Breast epithelium (tissue), 4 donors: Measurements from ENCODE around the gene DBX2. TPM values are rescaled to one million over a fixed set of nuclear protein-coding genes. Genes with fewer than 3 reads are reported as not detected.

Experiments used
- DNase-seq, 2 donors: peaks; one replicate each; pipeline ENCODE4 v3.0.0-alpha.2; 2019; ENCODE audit warnings: low spot score in 2 of 2
- H3K27ac ChIP-seq, 2 donors: fragments of 200-600 bp; sonication (generic) in 1 of 2; one replicate each; pipeline ENCODE4 v1.5.1; 2016 to 2019; ENCODE audit warnings: mild to moderate bottlenecking in 1 of 2
- H3K27me3 ChIP-seq, 2 donors: fragments of 200-600 bp; sonication (generic) in 1 of 2; one replicate each; pipeline versions ENCODE4 v1.5.1 to v1.6.0; 2017 to 2019; ENCODE audit warnings: control low read depth in 1 of 2, mild to moderate bottlenecking in 1 of 2
- H3K36me3 ChIP-seq: fragments of 200-600 bp; one replicate; pipeline ENCODE4 v1.5.1; 2019
- H3K4me1 ChIP-seq, 2 donors: fragments of 200-600 bp; sonication (generic); one replicate each; pipeline ENCODE4 v1.5.1; 2016 to 2019; ENCODE audit warnings: control low read depth in 1 of 2
- H3K4me3 ChIP-seq, 3 donors: fragments of 200-600 bp; sonication (generic); 1 replicate in 2 of 3; 2 replicates in 1 of 3; pipeline ENCODE4 v1.5.1; 2016 to 2019; ENCODE audit warnings: mild to moderate bottlenecking in 3 of 3, moderate library complexity in 2 of 3
- H3K9me3 ChIP-seq, 2 donors: fragments of 200-600 bp; sonication (generic) in 1 of 2; one replicate each; pipeline ENCODE4 v1.5.1; 2016 to 2019; ENCODE audit warnings: control low read depth in 1 of 2
- CTCF ChIP-seq, 3 donors: fragments of 450-650 bp; IDR thresholded peaks; one replicate each; pipeline ENCODE4 v1.5.1; 2016 to 2017; ENCODE audit warnings: antibody characterized with exemption in 3 of 3, mild to moderate bottlenecking in 3 of 3, moderate library complexity in 3 of 3
- POLR2A ChIP-seq: fragments of 450-650 bp; IDR thresholded peaks from one replicate; pipeline ENCODE4 v1.6.1; 2016; ENCODE audit warnings: antibody characterized with exemption, mild to moderate bottlenecking, moderate library complexity
- POLR2AphosphoS5 ChIP-seq, 3 donors: sonication (generic); formaldehyde crosslinking; IDR thresholded peaks; one replicate each; pipeline ENCODE4 v1.6.1; 2017; ENCODE audit warnings: antibody characterized with exemption in 3 of 3
- intact Hi-C: fragments of 100-400 bp; cut with DNase I; formaldehyde crosslinking; loops from one replicate; pipeline ENCODE4 v1.15.1; 2023; ENCODE audit warnings: low total_unique reads
- total RNA-seq, 3 donors: library from RNA; depleted of rRNA; stranded (reverse); fragments of >200 nt; gene quantifications; one replicate each; pipeline ENCODE4 v1.1.0, GENCODE V29; 2016

The DBX2 gene
- total RNA-seq, 3 donors from 2014 or later = 0.32 to 0.73 (median 0.33) TPM

GRCh38 chr12:44972746-44973421 is 78.0 kb downstream of the DBX2 start:
- no peaks in the 10 kb centered on the region for H3K4me1 ChIP-seq
- intact Hi-C loops = no loop called here
- TF ChIP-seq POLR2A (no peak), CTCF (IDR thresholded peaks at IDR 0.05) (peak in 1 of 3 donors; percentile 22), POLR2AphosphoS5 (IDR thresholded peaks at IDR 0.05) (no peak)
- no peaks in the 10 kb centered on the region for H3K27me3 ChIP-seq
- no peak for DNase-seq
- no peak overlapping the region for H3K4me3 ChIP-seq
- no peaks in the 10 kb centered on the region for H3K9me3 ChIP-seq
- no peaks in the 10 kb centered on the region for H3K36me3 ChIP-seq
- H3K27ac ChIP-seq = no peak overlapping the region

- Histone ChIP-seq H3K36me3 (no peaks in the 10 kb centered on the region), H3K9me3 (peaks cover 0 to 11% of the 10 kb centered on the region in 2 donors), H3K27me3 (no peaks in the 10 kb centered on the region), H3K4me3 (no peak overlapping the region), H3K27ac (no peak overlapping the region), H3K4me1 (no peaks in the 10 kb centered on the region)
- TF ChIP-seq POLR2A = no peak
- no peak for TF ChIP-seq CTCF (IDR thresholded peaks at IDR 0.05)
- no peak for TF ChIP-seq POLR2AphosphoS5 (IDR thresholded peaks at IDR 0.05)
- DNase-seq = no peak
- intact Hi-C loops = no loop called here
These were observed 81.9 kb downstream of the DBX2 start for GRCh38 chr12:44968965-44969364.

Other genes with a start within 250 kb of the DBX2 start
- 10 to 100 TPM in 1 of 3 donors, 1 to 10 TPM in 2; 4.9 to 10.1 (median 9.9) TPM for gene NELL2, start 174.8 kb downstream of the DBX2 start, total RNA-seq
- gene ANO6, start 165.0 kb upstream of the DBX2 start, total RNA-seq = 100 to 1,000 TPM in 1 of 3 donors, 10 to 100 TPM in 2; 71.8 to 141 (median 76.5) TPM